Osteoblast (primary cell): Measurements from ENCODE around the gene CD2. TPM values are rescaled to one million over a fixed set of nuclear protein-coding genes. Genes with fewer than 3 reads are reported as not detected.

Source experiments
- DNase-seq: peaks from one replicate; pipeline ENCODE4 v3.0.0; 2011; ENCODE audit warnings: low spot score, mixed read lengths; ENCODE audit not compliant: insufficient read length; ENCODE audit errors: missing footprints
- H2AFZ ChIP-seq: 2 replicates; pipeline ENCODE4 v1.6.0; 2011; ENCODE audit warnings: mild to moderate bottlenecking, low read length
- H3K27ac ChIP-seq: 2 replicates; pipeline ENCODE4 v1.5.1; 2011; ENCODE audit warnings: mild to moderate bottlenecking, low read depth, low read length, moderate library complexity
- H3K27me3 ChIP-seq: 2 replicates; pipeline ENCODE4 v1.6.0; 2012; ENCODE audit warnings: mild to moderate bottlenecking, control low read depth, inconsistent platforms, low read length, moderate library complexity; ENCODE audit not compliant: insufficient read depth
- H3K36me3 ChIP-seq: 2 replicates; pipeline ENCODE4 v1.5.1; 2011; ENCODE audit warnings: mild to moderate bottlenecking, low read length, control low read depth, moderate library complexity; ENCODE audit not compliant: insufficient read depth
- H3K4me1 ChIP-seq: 2 replicates; pipeline ENCODE4 v1.5.1; 2011; ENCODE audit warnings: mild to moderate bottlenecking, low read length, control low read depth, moderate library complexity; ENCODE audit not compliant: insufficient read depth
- H3K4me2 ChIP-seq: 2 replicates; pipeline ENCODE4 v1.6.0; 2011; ENCODE audit warnings: mild to moderate bottlenecking, low read length; ENCODE audit not compliant: insufficient read depth
- H3K4me3 ChIP-seq: fragments of 200-600 bp; sonication (generic); 3 replicates; pipeline ENCODE4 v1.5.1; 2012; ENCODE audit warnings: mild to moderate bottlenecking, low read length, inconsistent platforms; ENCODE audit not compliant: insufficient read depth
- H3K79me2 ChIP-seq: 2 replicates; pipeline ENCODE4 v1.6.0; 2012; ENCODE audit warnings: mild to moderate bottlenecking, low read length, control low read depth, inconsistent platforms; ENCODE audit not compliant: insufficient read depth
- H3K9me3 ChIP-seq: 2 replicates; pipeline ENCODE4 v1.5.1; 2011; ENCODE audit warnings: low read depth, low read length, control low read depth
- H4K20me1 ChIP-seq: 2 replicates; pipeline ENCODE4 v1.6.0; 2012; ENCODE audit warnings: mild to moderate bottlenecking, low read length, control low read depth; ENCODE audit not compliant: insufficient read depth
- CTCF ChIP-seq: IDR thresholded peaks from 2 replicates; pipeline ENCODE4 v1.5.1; 2011; ENCODE audit warnings: mild to moderate bottlenecking, low read depth, low read length, moderate library complexity; ENCODE audit errors: extremely low read depth
- total RNA-seq: library from RNA; depleted of rRNA; stranded (reverse); fragments of >200 nt; gene quantifications from 2 replicates; pipeline ENCODE4 v1.2.3, GENCODE V29; 2012

Gene CD2
- total RNA-seq, 1 donor, result not detected

- Histone ChIP-seq H2AFZ (no peak overlapping the region), H4K20me1 (no peaks in the 10 kb centered on the region), H3K4me3 (no peak overlapping the region), H3K4me2 (no peak overlapping the region), H3K4me1 (no peaks in the 10 kb centered on the region), H3K9me3 (no peaks in the 10 kb centered on the region), H3K27ac (no peak overlapping the region), H3K36me3 (no peaks in the 10 kb centered on the region), H3K79me2 (no peaks in the 10 kb centered on the region), H3K27me3 (peaks cover 2% of the 10 kb centered on the region)
- no peak for TF ChIP-seq CTCF
- no peak for DNase-seq
These were observed 40.8 kb upstream of the CD2 start for GRCh38 chr1:116713474-116713873.

- Histone ChIP-seq H3K4me2 (no peak overlapping the region), H4K20me1 (no peaks in the 10 kb centered on the region), H3K27me3 (no peaks in the 10 kb centered on the region), H2AFZ (no peak overlapping the region), H3K79me2 (no peaks in the 10 kb centered on the region), H3K4me3 (no peak overlapping the region), H3K4me1 (no peaks in the 10 kb centered on the region), H3K36me3 (no peaks in the 10 kb centered on the region), H3K27ac (no peak overlapping the region), H3K9me3 (no peaks in the 10 kb centered on the region)
- DNase-seq, result no peak
- no peak for TF ChIP-seq CTCF
These were observed 37.8 kb upstream of the CD2 start for GRCh38 chr1:116716391-116716790.

DNA sequence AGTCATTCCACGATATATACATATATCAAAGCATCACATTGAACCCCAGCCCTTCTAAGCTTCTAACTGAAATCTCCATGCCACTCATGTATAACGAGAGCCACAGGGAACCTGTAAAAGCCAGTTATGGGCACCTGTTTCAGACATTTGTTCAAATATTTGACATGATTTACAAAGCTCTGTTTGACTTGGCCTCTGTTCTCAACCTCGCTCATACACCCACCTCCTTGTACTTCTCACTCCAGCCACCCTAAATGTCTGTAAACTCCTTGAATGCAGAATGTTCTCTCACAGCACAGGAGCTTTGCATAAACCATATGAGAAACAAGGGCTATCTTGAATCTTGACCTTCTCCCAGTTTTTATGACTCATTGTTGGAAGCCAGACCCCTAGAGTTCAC is 36.9 kb upstream of the CD2 start:
- DNase-seq, result no peak
- Histone ChIP-seq H4K20me1 (no peaks in the 10 kb centered on the region), H3K79me2 (no peaks in the 10 kb centered on the region), H3K27me3 (no peaks in the 10 kb centered on the region), H3K9me3 (no peaks in the 10 kb centered on the region), H3K4me3 (no peak overlapping the region), H3K27ac (no peak overlapping the region), H3K36me3 (no peaks in the 10 kb centered on the region), H3K4me2 (no peak overlapping the region), H3K4me1 (no peaks in the 10 kb centered on the region), H2AFZ (no peak overlapping the region)
- no peak for TF ChIP-seq CTCF

DNA sequence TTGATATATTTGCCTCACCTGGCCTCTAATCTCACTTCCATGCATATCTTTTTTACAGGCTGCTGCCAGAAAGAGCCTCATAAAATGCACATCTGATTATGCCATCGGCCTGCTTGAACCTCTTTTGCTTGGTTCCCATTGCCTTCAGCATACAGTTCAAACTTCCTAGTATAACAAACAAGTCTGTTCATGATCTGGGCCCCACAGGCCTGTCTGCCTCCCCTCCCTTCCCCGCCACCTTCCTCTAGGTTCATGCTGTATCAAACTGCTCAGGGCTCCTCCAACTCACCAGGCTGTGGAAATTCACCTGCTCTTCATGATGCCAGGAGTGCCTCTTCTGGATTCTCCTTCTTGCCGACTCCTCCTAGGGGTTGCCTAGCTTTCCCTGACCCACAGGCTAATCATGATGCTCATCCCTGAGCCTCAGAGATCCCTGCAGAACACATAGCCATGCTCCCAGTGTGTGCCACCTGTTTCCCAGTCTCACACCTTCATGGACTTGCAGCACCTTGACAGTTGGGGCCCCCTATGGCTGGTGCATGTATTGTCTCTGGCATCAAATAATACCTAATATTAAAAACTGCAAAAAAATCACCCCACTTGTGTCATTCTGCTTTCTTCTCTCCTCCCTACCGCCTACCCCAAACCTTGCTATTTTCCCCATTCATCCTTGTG is 33.7 kb upstream of the CD2 start:
- no peak for DNase-seq
- no peak overlapping the region for H3K27ac ChIP-seq
- no peaks in the 10 kb centered on the region for H3K79me2 ChIP-seq
- no peak overlapping the region for H3K4me3 ChIP-seq
- H3K36me3 ChIP-seq, result no peaks in the 10 kb centered on the region
- no peak for TF ChIP-seq CTCF
- no peaks in the 10 kb centered on the region for H4K20me1 ChIP-seq
- no peak overlapping the region for H2AFZ ChIP-seq
- H3K27me3 ChIP-seq, result no peaks in the 10 kb centered on the region
- H3K4me1 ChIP-seq, result no peaks in the 10 kb centered on the region
- no peaks in the 10 kb centered on the region for H3K9me3 ChIP-seq
- no peak overlapping the region for H3K4me2 ChIP-seq
